ENCODE data around the gene ARHGDIB. TPM values are rescaled to one million over a fixed set of nuclear protein-coding genes. Genes with fewer than 3 reads are reported as not detected.

ARHGDIB gene
- total RNA-seq, 2 donors from 2014 or later = 0.66 to 0.95 TPM

- Mint-ChIP-seq H3K9me3 (no peaks in the 10 kb centered on the region), H3K27ac (no peak overlapping the region), H3K4me3 (no peak overlapping the region), H3K27me3 (ENCODE audit: insufficient read depth) (no peaks in the 10 kb centered on the region), H3K4me1 (peaks cover 6% of the 10 kb centered on the region), H3K36me3 (ENCODE audit: low read depth) (no peaks in the 10 kb centered on the region)
- no peaks in the 10 kb centered on the region for H3K9me3 ChIP-seq (ENCODE audit: control insufficient read depth, low read length)
- no peaks in the 10 kb centered on the region for H3K4me1 ChIP-seq (ENCODE audit: control insufficient read depth, insufficient read depth, low read length)
- no peaks in the 10 kb centered on the region for H3K36me3 ChIP-seq (ENCODE audit: control insufficient read depth, insufficient read depth, low read length)
- H3K27me3 ChIP-seq (ENCODE audit: control insufficient read depth, insufficient read depth, low read length, poor library complexity, severe bottlenecking) = no peaks in the 10 kb centered on the region
- WGBS, 2 experiments (ENCODE audit: insufficient coverage in 1 of 2, insufficient read length in 1 of 2) = 97% methylated on average over 2 of the region's 2 CpGs; no CpG with 5 or more reads in 1 of the 2 experiments
- TF ChIP-seq, protein P1, sequence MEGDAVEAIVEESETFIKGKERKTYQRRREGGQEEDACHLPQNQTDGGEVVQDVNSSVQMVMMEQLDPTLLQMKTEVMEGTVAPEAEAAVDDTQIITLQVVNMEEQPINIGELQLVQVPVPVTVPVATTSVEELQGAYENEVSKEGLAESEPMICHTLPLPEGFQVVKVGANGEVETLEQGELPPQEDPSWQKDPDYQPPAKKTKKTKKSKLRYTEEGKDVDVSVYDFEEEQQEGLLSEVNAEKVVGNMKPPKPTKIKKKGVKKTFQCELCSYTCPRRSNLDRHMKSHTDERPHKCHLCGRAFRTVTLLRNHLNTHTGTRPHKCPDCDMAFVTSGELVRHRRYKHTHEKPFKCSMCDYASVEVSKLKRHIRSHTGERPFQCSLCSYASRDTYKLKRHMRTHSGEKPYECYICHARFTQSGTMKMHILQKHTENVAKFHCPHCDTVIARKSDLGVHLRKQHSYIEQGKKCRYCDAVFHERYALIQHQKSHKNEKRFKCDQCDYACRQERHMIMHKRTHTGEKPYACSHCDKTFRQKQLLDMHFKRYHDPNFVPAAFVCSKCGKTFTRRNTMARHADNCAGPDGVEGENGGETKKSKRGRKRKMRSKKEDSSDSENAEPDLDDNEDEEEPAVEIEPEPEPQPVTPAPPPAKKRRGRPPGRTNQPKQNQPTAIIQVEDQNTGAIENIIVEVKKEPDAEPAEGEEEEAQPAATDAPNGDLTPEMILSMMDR (conservative IDR thresholded peaks at IDR 0.05) = no peak
- DNase-seq = no peak
- H3K9ac ChIP-seq (ENCODE audit: extremely low read depth, low read length, poor library complexity, severe bottlenecking) = no peak overlapping the region
- H3K4me3 ChIP-seq (ENCODE audit: low read length) = no peak overlapping the region
- no peak overlapping the region for H3K27ac ChIP-seq (ENCODE audit: low read depth, low read length)
Observed at GRCh38 chr12:15000575-15000974, 39.2 kb upstream of the ARHGDIB start.

DNA sequence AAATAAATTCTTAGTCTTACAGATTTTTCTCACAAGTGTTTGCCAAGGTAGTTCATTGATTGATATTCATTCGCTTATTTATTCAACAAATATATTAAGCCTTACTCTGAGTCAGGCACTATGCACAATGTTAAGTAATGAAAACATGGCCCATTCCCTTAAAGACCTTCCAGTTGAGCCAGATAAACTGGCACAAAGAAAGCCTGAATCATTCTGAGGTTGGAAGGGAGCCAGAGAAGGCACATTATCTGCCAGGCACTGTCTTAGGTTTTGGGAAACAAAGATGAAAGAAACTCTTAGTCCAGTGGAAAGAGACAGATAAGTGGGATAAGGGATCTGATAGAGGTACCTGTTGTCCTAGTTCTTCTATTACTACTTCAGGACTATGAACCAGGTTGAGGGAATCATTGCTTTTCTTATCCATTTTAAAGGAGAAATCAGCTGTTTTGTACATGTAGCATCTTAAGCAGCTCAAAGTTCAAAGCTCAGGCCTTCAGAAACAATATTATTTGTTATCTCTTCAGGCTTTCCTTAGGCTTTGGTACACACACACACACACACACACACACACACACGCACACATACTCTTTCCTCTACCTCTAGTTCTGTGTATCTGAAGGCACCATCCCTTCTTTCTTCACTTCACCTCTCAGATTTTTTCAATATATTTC is 38.4 kb upstream of the ARHGDIB start:
- no peak overlapping the region for H3K4me3 ChIP-seq (ENCODE audit: low read length)
- Mint-ChIP-seq H3K27ac (no peak overlapping the region), H3K36me3 (ENCODE audit: low read depth) (no peaks in the 10 kb centered on the region), H3K4me3 (no peak overlapping the region), H3K27me3 (ENCODE audit: insufficient read depth) (no peaks in the 10 kb centered on the region), H3K9me3 (no peaks in the 10 kb centered on the region), H3K4me1 (peaks cover 6% of the 10 kb centered on the region)
- TF ChIP-seq, protein P1 (conservative IDR thresholded peaks at IDR 0.05) = no peak
- H3K36me3 ChIP-seq (ENCODE audit: control insufficient read depth, insufficient read depth, low read length) = no peaks in the 10 kb centered on the region
- no peaks in the 10 kb centered on the region for H3K27me3 ChIP-seq (ENCODE audit: control insufficient read depth, insufficient read depth, low read length, poor library complexity, severe bottlenecking)
- no peak overlapping the region for H3K27ac ChIP-seq (ENCODE audit: low read depth, low read length)
- DNase-seq = no peak
- no peaks in the 10 kb centered on the region for H3K4me1 ChIP-seq (ENCODE audit: control insufficient read depth, insufficient read depth, low read length)
- no peak overlapping the region for H3K9ac ChIP-seq (ENCODE audit: extremely low read depth, low read length, poor library complexity, severe bottlenecking)
- no peaks in the 10 kb centered on the region for H3K9me3 ChIP-seq (ENCODE audit: control insufficient read depth, low read length)
- 80 to 100% methylated on average over 1 to 2 of the region's 2 CpGs for WGBS, 2 experiments (ENCODE audit: insufficient coverage in 1 of 2, insufficient read length in 1 of 2)

DNA sequence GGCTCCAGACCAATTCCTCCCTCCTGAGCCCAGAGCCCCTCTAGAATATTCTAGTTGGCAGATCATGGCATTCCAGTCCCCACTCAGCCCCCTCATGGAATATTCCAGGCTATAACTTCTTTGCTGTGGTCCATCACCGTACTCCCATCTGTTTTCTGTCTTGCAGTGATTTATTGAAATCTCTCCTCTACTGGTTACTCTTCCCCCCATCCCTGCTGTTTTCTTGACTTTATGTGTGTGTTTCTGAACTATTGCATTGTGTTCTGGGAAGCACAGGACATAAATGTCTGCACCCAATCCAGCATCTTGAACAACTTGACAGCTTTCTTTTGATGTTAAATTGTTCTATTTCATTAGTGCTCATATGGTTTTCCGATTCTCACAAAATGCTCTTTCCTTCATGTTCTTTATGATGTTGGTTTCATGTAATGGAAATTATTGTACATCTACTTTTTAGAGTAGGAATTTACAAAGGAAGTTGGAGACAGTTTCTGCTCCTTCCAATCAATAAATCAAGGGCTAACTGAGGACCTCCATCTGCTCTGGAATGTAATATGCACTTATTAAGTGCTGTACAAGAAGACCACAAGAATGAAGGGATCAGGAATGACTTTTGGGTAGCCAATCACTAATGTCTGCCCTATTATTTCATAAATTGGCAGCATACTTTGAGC is 37.8 kb upstream of the ARHGDIB start:
- no peaks in the 10 kb centered on the region for H3K4me1 ChIP-seq (ENCODE audit: control insufficient read depth, insufficient read depth, low read length)
- no peaks in the 10 kb centered on the region for H3K9me3 Mint-ChIP-seq
- whole genome bisulfite sequencing, 2 experiments (ENCODE audit: insufficient coverage in 1 of 2, insufficient read length in 1 of 2) = 67 to 96% methylated on average over 1 to 2 of the region's 2 CpGs
- no peaks in the 10 kb centered on the region for H3K27me3 Mint-ChIP-seq (ENCODE audit: insufficient read depth)
- no peak overlapping the region for H3K4me3 Mint-ChIP-seq
- H3K27ac Mint-ChIP-seq = no peak overlapping the region
- H3K36me3 ChIP-seq (ENCODE audit: control insufficient read depth, insufficient read depth, low read length) = no peaks in the 10 kb centered on the region
- no peaks in the 10 kb centered on the region for H3K36me3 Mint-ChIP-seq (ENCODE audit: low read depth)
- H3K9ac ChIP-seq (ENCODE audit: extremely low read depth, low read length, poor library complexity, severe bottlenecking) = no peak overlapping the region
- DNase-seq = no peak
- no peak overlapping the region for H3K4me3 ChIP-seq (ENCODE audit: low read length)
- H3K9me3 ChIP-seq (ENCODE audit: control insufficient read depth, low read length) = no peaks in the 10 kb centered on the region
- no peak overlapping the region for H3K27ac ChIP-seq (ENCODE audit: low read depth, low read length)
- TF ChIP-seq, protein P1 (conservative IDR thresholded peaks at IDR 0.05) = no peak
- H3K4me1 Mint-ChIP-seq = peaks cover 6% of the 10 kb centered on the region
- H3K27me3 ChIP-seq (ENCODE audit: control insufficient read depth, insufficient read depth, low read length, poor library complexity, severe bottlenecking) = no peaks in the 10 kb centered on the region

Measured in endodermal cell (in vitro differentiated cells).